ENCODE measurements around the gene ARNT2. TPM values are rescaled to one million over a fixed set of nuclear protein-coding genes. Genes with fewer than 3 reads are reported as not detected.

The ARNT2 gene
- total RNA-seq, 6 experiments from 2014 or later, result 2.4 to 16.6 (median 15.5) TPM

DNA sequence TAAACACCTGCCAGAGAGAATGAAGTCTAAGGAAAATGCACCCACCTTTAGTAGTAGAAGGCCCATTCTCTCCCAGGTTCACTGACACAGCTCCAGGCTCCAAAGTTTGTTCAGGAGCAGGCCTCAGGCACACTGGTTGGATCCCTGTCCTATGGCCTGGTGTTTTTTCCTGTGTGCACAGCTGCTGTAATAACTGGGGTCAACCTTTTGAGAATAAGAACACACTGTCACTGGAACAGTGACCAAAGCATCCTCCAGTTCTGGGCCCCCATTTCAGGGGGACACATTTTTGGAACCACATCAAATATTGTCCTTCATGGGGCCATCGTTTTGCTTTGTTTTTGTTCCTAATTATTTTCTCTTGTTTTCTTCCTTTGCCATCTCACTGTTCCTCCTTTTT is 95.8 kb downstream of the ARNT2 start:
- no peak overlapping the region for H3K4me3 Mint-ChIP-seq
- H3K27me3 Mint-ChIP-seq (ENCODE audit: insufficient read depth), result no peaks in the 10 kb centered on the region; the same call in 1 of the 2 replicates
- DNase-seq, result no peak
- H3K36me3 Mint-ChIP-seq (ENCODE audit: low read depth), result no peaks in the 10 kb centered on the region; the same call in 1 of the 2 replicates
- no peak overlapping the region; the same call in 1 of the 2 replicates for H3K27ac Mint-ChIP-seq
- H3K9me3 Mint-ChIP-seq, result no peaks in the 10 kb centered on the region
- peaks cover 60% of the 10 kb centered on the region for H3K4me1 Mint-ChIP-seq (ENCODE audit: low read depth)
- TF ChIP-seq, protein P1, sequence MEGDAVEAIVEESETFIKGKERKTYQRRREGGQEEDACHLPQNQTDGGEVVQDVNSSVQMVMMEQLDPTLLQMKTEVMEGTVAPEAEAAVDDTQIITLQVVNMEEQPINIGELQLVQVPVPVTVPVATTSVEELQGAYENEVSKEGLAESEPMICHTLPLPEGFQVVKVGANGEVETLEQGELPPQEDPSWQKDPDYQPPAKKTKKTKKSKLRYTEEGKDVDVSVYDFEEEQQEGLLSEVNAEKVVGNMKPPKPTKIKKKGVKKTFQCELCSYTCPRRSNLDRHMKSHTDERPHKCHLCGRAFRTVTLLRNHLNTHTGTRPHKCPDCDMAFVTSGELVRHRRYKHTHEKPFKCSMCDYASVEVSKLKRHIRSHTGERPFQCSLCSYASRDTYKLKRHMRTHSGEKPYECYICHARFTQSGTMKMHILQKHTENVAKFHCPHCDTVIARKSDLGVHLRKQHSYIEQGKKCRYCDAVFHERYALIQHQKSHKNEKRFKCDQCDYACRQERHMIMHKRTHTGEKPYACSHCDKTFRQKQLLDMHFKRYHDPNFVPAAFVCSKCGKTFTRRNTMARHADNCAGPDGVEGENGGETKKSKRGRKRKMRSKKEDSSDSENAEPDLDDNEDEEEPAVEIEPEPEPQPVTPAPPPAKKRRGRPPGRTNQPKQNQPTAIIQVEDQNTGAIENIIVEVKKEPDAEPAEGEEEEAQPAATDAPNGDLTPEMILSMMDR (IDR thresholded peaks at IDR 0.05), result no peak

DNA sequence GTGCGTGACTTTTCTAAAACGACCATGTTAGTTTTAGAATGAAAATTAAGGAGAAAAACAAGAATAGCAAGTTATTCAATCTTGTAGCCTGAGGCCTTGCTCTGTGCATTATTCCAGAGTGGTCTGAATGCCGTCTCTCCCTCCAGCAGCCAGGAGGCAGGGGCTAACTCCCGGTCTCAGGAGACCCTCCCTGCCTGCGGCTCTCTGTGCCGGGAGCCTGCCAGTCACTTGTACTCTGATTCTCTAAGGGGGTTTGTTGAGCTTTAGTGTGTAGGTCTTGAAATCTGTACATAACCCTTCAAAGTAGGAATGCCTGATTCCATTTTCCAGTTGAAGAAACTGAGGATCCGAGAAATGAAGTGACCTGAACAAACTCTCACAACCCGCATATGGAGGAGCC is 97.3 kb downstream of the ARNT2 start:
- no peaks in the 10 kb centered on the region; the same call in 1 of the 2 replicates for H3K36me3 Mint-ChIP-seq (ENCODE audit: low read depth)
- peaks cover 45% of the 10 kb centered on the region for H3K4me1 Mint-ChIP-seq (ENCODE audit: low read depth)
- no peak overlapping the region for H3K27ac Mint-ChIP-seq
- TF ChIP-seq, protein P1 (IDR thresholded peaks at IDR 0.05), result no peak
- H3K27me3 Mint-ChIP-seq (ENCODE audit: insufficient read depth), result no peaks in the 10 kb centered on the region; the same call in 1 of the 2 replicates
- DNase-seq, result no peak
- H3K9me3 Mint-ChIP-seq, result no peaks in the 10 kb centered on the region
- H3K4me3 Mint-ChIP-seq, result no peak overlapping the region

DNA sequence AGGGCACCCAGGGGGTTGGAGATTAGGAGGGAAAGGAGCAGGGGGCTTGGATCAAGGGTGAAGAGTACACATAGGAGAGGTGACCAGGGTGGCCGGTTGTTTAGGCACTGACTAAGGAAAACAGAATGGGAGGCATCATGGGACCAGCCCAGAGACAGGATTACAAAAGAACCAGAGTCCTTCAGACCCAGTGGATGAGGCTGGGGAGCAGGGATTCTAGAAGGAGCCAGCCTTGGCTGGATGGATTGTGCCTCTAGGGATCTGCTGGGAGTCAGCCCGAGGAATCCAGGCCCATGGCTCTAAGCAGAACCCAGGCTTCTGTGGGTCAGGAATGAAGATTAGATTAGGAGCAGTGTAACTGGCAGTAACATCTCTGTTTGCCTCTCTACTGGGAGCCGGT is 98.6 kb downstream of the ARNT2 start:
- H3K27ac Mint-ChIP-seq, result peak overlapping the region; percentile 58
- H3K27me3 Mint-ChIP-seq (ENCODE audit: insufficient read depth), result no peaks in the 10 kb centered on the region; the same call in 1 of the 2 replicates
- no peaks in the 10 kb centered on the region for H3K9me3 Mint-ChIP-seq
- H3K36me3 Mint-ChIP-seq (ENCODE audit: low read depth), result no peaks in the 10 kb centered on the region; the same call in 1 of the 2 replicates
- no peak for DNase-seq
- H3K4me1 Mint-ChIP-seq (ENCODE audit: low read depth), result peaks cover 41% of the 10 kb centered on the region
- TF ChIP-seq, protein P1 (IDR thresholded peaks at IDR 0.05), result no peak
- no peak overlapping the region for H3K4me3 Mint-ChIP-seq

- H3K27ac Mint-ChIP-seq, result no peak overlapping the region
- H3K36me3 Mint-ChIP-seq (ENCODE audit: low read depth), result no peaks in the 10 kb centered on the region; the same call in 1 of the 2 replicates
- no peak overlapping the region for H3K4me3 Mint-ChIP-seq
- TF ChIP-seq, protein P1 (IDR thresholded peaks at IDR 0.05), result no peak
- DNase-seq, result no peak
- no peaks in the 10 kb centered on the region for H3K9me3 Mint-ChIP-seq
- peaks cover 38% of the 10 kb centered on the region for H3K4me1 Mint-ChIP-seq (ENCODE audit: low read depth)
- H3K27me3 Mint-ChIP-seq (ENCODE audit: insufficient read depth), result no peaks in the 10 kb centered on the region; the same call in 1 of the 2 replicates
Observed at GRCh38 chr15:80503319-80503952, 99.3 kb downstream of the ARNT2 start.

GRCh38 chr15:80504931-80505330 is 100.7 kb downstream of the ARNT2 start:
- Mint-ChIP-seq H3K27ac (no peak overlapping the region), H3K27me3 (ENCODE audit: insufficient read depth) (peaks cover 2% of the 10 kb centered on the region), H3K4me3 (no peak overlapping the region), H3K36me3 (ENCODE audit: low read depth) (peaks cover 6% of the 10 kb centered on the region), H3K9me3 (0 out of 2 replicates have a peak, but pooled peaks cover 1% of the 10 kb centered on the region), H3K4me1 (ENCODE audit: low read depth) (peaks cover 37% of the 10 kb centered on the region)
- TF ChIP-seq, protein P1 (IDR thresholded peaks at IDR 0.05), result no peak
- no peak for DNase-seq

Measured in HFFc6 (cell line).